Kidney epithelial cell (primary cell): ENCODE measurements around the gene USP31. TPM values are rescaled to one million over a fixed set of nuclear protein-coding genes. Genes with fewer than 3 reads are reported as not detected.

Source experiments
- DNase-seq: peaks from one replicate; pipeline ENCODE4 v3.0.0-alpha.2; 2010; ENCODE audit warnings: low read depth
- H3K27me3 ChIP-seq: 2 replicates; pipeline ENCODE4 v1.6.0; 2011; ENCODE audit warnings: low read length; ENCODE audit not compliant: control insufficient read depth, insufficient read depth
- H3K36me3 ChIP-seq: 2 replicates; pipeline ENCODE4 v1.5.1; 2011; ENCODE audit warnings: low read length; ENCODE audit not compliant: control insufficient read depth, insufficient read depth
- H3K4me3 ChIP-seq: 2 replicates; pipeline ENCODE4 v1.5.1; 2011; ENCODE audit warnings: low read depth, mild to moderate bottlenecking, control low read depth, low read length
- total RNA-seq: library from RNA; depleted of rRNA; stranded (reverse); fragments of >200 nt; gene quantifications from 2 replicates; pipeline ENCODE4 v1.2.3, GENCODE V29; 2015
- TF ChIP-seq, protein P1 (sequence below): IDR thresholded peaks from 2 replicates; pipeline ENCODE4 v1.5.1; 2011; ENCODE audit warnings: mild to moderate bottlenecking, moderate library complexity, low read length, control low read depth, inconsistent platforms; ENCODE audit not compliant: insufficient read depth, poor library complexity, severe bottlenecking

The USP31 gene
- total RNA-seq, 1 donor from 2014 or later = 16.1 TPM

DNA sequence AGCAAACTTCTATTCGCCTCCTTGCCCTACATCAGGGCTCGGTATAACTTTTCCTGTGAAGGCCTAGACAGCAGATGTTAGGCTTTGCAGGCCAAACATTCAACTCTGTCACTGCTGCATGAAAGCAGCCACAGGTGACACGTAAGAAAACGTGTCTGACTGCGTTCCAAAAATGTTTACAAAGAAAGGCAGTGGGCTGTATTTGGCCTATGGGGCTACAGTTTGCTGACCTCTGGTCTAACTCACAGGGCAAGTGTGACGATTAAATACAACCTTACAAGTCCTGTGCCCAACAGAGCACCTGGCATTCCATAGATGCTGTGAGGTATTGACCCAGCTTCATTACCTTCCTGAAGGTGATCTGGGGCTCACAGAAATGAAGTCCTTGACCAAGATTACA lies 79.4 kb downstream of the USP31 start:
- H3K36me3 ChIP-seq = peaks cover 1% of the 10 kb centered on the region
- DNase-seq = no peak
- no peaks in the 10 kb centered on the region for H3K27me3 ChIP-seq
- no peak overlapping the region for H3K4me3 ChIP-seq
- TF ChIP-seq, protein P1, sequence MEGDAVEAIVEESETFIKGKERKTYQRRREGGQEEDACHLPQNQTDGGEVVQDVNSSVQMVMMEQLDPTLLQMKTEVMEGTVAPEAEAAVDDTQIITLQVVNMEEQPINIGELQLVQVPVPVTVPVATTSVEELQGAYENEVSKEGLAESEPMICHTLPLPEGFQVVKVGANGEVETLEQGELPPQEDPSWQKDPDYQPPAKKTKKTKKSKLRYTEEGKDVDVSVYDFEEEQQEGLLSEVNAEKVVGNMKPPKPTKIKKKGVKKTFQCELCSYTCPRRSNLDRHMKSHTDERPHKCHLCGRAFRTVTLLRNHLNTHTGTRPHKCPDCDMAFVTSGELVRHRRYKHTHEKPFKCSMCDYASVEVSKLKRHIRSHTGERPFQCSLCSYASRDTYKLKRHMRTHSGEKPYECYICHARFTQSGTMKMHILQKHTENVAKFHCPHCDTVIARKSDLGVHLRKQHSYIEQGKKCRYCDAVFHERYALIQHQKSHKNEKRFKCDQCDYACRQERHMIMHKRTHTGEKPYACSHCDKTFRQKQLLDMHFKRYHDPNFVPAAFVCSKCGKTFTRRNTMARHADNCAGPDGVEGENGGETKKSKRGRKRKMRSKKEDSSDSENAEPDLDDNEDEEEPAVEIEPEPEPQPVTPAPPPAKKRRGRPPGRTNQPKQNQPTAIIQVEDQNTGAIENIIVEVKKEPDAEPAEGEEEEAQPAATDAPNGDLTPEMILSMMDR = no peak

DNA sequence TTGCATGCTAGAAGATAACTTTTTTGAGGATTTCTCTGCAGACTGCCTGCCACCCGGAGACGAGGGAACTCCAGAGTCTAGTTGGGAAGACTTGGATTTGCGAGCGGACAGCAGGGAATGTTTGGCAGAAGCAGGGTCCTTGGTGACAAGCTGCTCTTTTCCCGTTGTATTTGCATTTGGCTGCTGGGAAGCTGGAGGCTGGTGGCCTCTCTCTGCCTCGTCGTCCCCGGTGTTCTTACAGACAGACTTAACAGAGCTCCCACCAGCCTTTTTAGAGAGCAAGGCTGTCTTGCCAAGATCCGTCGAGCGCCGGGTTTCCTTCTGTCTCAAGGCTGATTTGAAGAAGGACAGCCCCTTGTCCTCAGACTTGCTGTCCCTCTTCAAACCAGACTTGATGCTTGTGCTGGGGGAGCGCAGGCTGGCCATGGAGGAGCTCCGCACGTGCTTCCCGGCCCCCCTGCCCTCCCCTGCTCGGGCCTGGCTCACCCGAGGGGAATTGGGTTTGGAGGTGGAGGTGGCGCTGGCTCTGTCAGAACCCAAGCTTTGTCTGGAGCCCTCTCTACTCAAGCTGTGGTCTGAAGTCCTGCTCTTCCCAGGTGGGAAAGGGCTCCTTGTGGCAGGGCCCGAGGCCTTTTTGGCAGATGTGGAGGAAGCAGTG lies 81.0 kb downstream of the USP31 start:
- Histone ChIP-seq H3K27me3 (no peaks in the 10 kb centered on the region), H3K4me3 (no peak overlapping the region), H3K36me3 (peaks cover 1% of the 10 kb centered on the region)
- no peak for DNase-seq
- TF ChIP-seq, protein P1 = no peak

DNA sequence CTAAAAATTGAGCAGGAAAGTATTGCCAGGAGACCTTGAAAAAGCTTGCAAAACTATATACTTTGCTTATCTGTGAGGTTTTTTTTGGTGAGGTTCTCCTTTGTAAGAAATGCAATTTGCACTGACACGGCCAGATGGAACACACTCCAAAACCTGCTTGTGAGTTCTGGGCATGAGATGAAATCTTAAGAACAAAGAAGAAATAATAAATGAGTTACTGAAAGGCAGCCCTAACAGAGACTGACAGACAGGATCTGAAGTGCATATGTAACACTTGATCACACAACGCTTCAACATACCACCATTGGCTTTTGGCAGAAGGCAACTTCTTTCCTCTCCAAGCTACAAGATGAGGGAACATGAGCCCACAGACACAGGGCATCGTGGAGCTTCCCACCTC lies 82.6 kb downstream of the USP31 start:
- no peak for DNase-seq
- Histone ChIP-seq H3K36me3 (peaks cover 1% of the 10 kb centered on the region), H3K4me3 (no peak overlapping the region), H3K27me3 (no peaks in the 10 kb centered on the region)
- TF ChIP-seq, protein P1 = no peak

GRCh38 chr16:23064639-23065038 lies 84.6 kb downstream of the USP31 start:
- H3K36me3 ChIP-seq = no peaks in the 10 kb centered on the region
- TF ChIP-seq, protein P1 = no peak
- no peak overlapping the region for H3K4me3 ChIP-seq
- no peak for DNase-seq
- no peaks in the 10 kb centered on the region for H3K27me3 ChIP-seq

DNA sequence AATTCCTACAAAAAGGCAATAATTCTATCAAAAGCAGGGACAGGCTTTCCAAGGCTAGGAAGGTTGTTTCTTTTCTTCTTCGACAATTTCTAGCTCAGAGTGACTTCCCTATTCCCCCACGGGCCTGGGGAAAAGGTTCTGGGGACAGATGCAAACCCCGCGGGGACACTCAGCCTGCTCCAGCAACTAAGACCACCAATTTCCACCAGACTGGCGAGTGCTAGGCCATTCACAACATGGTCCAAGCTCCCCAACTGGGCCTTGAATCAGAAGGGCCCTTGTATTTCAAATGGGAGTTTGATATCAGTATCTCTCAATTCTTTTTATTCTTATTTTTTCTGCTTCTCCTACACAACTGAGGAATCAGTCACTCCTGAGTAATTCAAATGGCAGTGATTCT lies 86.7 kb downstream of the USP31 start:
- TF ChIP-seq, protein P1 = no peak

GRCh38 chr16:23061669-23062068 lies 87.6 kb downstream of the USP31 start:
- TF ChIP-seq, protein P1 = no peak
- DNase-seq = no peak
- Histone ChIP-seq H3K36me3 (no peaks in the 10 kb centered on the region), H3K27me3 (no peaks in the 10 kb centered on the region), H3K4me3 (no peak overlapping the region)

More for the DNA sequence above, 86.7 kb downstream of the USP31 start:
- Histone ChIP-seq H3K27me3 (no peaks in the 10 kb centered on the region), H3K4me3 (no peak overlapping the region), H3K36me3 (no peaks in the 10 kb centered on the region)
- DNase-seq = no peak
